Stimulated activated CD8-positive, alpha-beta memory T cell treated with anti-CD3 and anti-CD28 coated beads, Interleukin-12 subunit alpha, Interleukin-12 subunit beta, amount 100 ng/mL, for 4 hours (primary cell): Measurements from ENCODE around the gene CFAP54.

ENCODE experiments used
- DNase-seq: peaks from one replicate; pipeline ENCODE4 v3.0.0-alpha.2; 2020; ENCODE audit warnings: low read depth

The CFAP54 gene

GRCh38 chr12:96752211-96752610 lies 262.8 kb downstream of the CFAP54 start:
- DNase-seq = no peak

GRCh38 chr12:96766232-96766631 lies 276.9 kb downstream of the CFAP54 start:
- DNase-seq = no peak

DNA sequence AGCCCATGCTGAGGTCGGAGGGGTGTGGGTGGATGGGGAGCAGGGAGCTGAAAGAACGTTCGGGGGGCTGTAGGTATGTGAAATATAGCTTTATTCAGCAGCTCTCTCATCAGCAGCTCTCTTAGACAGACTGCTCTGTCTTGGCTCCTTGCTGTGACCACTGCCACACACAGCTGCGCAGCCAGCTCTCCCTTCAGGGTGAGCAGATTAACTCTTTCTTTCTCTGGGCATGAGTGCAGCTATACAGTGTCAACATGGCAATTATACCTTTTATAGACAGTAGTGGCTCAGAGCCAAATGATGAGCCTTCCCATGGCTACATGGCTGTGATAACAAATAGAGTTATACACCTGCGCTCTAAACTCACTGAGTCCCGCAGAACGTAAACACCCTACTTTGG lies 280.0 kb downstream of the CFAP54 start:
- no peak for DNase-seq

- no peak for DNase-seq
Measured at GRCh38 chr12:96770219-96771102, 281.1 kb downstream of the CFAP54 start.

DNA sequence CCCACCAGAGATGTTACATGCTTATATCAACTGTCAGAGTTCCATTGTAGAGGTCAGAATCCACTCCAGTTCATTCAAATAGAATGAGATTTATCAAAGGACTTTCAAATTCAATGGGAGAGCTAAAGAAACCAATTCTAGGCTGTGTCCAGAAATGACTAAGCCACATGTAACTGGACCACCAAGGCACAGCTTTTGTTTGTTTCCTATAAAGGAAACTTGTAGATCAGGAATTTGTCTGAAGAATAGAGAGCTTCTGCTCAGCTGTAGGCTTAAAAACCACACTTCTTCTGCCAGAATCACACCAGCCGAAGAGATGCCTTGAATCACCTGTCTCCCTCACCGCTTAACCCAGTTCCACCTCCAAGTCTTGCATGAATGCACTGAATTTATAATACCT lies 283.7 kb downstream of the CFAP54 start:
- DNase-seq = no peak

DNA sequence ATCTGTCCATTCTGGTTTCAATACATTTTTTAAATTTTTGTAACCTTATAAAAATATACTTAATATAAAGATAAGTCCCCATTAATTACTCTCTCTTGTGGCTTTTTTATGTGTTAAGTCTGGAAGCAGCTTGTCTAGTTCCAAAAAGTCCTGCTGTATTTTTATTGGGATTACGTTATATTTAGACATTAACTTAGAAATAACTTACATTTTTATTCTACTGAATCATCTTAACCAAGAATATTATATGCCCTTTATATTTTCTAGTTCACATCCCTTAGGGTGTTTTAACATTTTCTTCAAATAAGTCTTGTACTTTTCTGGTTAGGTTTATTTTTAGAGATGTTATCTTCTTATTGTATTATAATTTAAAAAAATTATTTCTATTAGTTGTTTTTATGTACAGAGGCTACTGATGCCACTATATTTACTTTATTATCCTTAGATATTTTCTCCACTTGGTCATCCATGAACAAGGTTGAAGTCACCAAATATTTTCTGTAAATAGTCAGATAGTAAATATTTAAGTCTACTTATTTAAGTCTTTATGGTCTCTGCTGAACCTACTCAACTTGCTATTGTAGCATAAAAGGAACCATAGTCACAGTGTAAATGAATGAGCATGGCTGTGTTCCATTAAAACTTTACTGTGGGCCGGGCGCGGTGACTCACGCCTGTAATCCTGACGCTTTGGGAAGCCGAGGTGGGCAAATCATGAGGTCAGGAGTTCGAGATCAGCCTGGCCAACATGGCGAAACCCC lies 285.3 kb downstream of the CFAP54 start:
- no peak for DNase-seq

DNA sequence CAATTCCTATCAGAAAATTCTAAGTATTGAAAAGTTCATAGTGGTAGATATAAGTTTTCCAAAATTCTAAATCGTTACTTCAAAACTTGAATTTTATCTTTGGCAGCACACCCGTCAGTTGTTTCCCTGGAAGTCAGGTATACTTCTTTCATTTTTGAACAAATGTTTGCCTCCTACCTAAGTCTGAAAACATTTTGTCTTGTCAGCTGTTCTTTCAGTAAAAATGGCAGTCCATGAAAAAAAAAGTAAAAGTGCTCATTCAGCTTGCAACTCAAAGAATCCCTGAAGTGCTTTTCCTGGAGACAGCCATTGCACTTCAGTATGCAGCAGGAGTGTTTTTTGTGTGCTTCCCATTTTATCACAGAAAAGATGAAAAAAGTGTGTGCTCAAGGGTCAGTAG lies 287.5 kb downstream of the CFAP54 start:
- DNase-seq = no peak

- DNase-seq = no peak
Measured at GRCh38 chr12:96780330-96780729, 291.0 kb downstream of the CFAP54 start.

DNA sequence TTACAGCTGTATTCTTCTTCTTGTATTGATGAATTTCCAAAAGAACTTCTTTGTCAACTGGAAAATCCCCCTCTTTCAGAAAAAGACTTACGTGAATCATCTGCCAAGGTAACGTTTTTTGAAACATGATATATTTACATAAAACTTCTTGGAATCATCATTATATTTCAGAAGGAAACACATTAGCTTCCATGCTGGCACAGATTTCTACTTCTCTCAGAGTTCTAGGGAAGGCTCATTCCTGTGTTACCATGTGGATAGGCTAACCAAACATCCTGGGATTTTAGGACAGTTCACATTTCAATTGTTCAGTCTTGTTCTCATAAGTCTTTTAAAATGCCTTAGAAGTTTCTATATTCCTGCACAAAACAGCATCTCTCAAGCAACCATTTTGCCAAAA lies 297.4 kb downstream of the CFAP54 start:
- no peak for DNase-seq

- DNase-seq = no peak
Measured at GRCh38 chr12:96803969-96804368, 314.6 kb downstream of the CFAP54 start.

DNA sequence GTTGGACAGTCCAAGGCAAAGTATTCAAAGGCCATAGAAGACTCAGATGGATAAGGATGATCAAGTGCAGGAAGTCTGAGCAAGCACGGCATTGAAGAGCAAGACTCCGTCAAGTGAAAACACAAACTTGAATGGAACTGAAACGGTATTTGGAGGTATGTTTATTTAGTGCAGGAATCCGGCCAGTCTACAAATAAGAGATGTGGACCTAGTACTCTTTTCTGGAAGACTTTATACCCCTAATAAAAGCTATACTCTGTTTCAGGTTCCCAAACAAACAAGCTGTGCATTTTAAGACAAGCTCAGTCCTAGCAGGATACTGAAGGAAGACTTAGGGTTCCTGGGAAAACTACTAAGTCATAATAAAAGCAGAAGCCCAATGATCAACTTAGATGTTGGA lies 316.9 kb downstream of the CFAP54 start:
- no peak for DNase-seq

DNA sequence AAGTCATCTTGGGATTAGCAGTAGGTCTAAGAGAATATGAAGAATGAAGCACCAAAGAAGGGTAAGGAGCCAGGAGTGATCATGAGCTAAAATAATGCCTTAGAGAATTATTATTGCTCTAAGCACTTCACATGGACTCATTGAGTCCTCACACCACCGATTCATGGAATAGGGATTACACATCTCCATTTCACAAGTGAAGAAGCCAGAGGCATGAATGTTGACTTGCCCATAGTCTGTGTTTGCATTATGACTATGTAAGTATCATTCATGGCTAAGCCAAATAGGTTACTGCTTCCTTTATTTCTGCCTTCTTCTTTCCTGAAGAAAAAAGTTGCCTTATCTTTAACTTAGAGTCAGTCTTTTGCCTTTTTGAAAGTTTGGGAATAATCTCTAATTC lies 318.4 kb downstream of the CFAP54 start:
- DNase-seq = no peak

DNA sequence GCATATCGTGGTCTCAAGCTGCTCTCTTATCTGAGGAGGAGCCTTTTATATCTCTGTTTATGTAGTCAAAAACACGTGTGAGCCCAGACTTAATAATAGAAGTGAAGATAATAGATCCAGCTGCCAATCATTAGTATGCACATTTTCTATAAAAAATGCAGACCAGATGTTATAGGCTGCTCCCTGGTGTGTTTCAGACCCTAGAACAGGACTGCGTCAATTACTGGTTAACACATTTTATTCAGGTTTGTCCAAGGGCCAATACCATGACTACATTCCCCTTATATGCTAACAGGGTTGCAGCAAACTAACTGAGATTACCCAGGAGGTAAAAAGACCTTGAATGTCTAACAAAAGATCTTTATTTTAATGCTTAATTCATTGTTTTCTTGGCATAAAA lies 319.2 kb downstream of the CFAP54 start:
- DNase-seq = no peak

DNA sequence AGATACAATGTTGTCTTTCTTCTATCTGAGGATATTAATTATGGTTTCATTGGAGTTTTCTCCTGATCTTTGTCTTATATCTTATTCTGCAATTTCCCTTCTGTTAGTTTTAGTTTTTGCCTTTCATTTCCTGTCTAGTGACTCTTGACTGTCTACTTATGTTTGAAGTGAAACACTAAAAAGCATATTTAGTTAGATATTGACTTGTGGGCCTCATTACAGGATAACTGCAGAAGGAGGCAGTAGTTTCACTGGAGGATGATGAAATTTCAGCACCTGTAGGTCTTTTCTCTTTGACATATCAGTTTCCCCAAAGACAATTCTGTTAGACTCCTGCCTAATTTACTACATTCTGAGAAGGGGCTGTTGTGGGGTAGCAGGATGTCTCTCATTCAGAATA lies 320.1 kb downstream of the CFAP54 start:
- no peak for DNase-seq

DNA sequence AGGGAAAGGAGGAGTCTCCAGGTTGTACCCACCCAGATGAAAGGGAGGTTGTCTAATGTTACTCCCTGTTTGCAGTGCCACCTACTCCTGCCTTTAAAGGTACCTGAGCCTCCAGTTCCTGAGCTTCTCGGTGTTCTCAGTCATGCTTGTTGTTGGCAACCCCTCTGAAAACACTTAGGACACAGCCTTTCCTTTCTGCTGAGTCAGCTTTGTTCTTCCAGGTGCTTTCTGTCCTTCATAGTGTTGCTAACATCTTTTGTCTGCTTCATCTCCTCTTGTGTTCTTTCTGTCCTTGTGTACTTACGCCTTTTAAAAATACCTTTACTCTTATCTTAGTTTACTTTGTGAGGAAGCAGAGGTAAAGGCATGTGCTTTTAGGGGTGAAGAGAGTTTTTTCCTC lies 320.7 kb downstream of the CFAP54 start:
- DNase-seq = no peak

- no peak for DNase-seq
Measured at GRCh38 chr12:96810477-96810876, 321.1 kb downstream of the CFAP54 start.

GRCh38 chr12:96811083-96811482 lies 321.7 kb downstream of the CFAP54 start:
- DNase-seq = no peak

- DNase-seq = no peak
Measured at GRCh38 chr12:96812153-96812552, 322.8 kb downstream of the CFAP54 start.

GRCh38 chr12:96814200-96814599 lies 324.8 kb downstream of the CFAP54 start:
- no peak for DNase-seq

DNA sequence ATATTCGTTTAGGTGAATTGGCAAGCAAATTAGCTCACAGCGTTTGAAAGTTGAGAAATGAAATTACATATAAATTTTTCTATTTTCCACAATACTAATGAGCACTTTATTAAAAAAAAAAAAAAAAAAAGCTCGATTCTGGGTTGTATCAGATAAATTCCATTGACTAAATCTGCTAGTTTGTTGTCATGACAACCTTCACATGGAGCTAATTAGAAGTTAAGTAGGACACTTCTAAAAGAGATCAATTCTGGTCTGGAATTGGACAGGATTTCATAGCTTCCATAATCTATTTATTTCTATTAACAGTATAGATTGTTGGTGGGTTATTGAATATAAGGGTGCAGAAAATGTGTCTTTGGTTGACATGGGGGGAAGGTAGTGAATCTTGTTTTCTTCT lies 332.2 kb downstream of the CFAP54 start:
- no peak for DNase-seq

GRCh38 chr12:96822641-96823040 lies 333.3 kb downstream of the CFAP54 start:
- DNase-seq = no peak

DNA sequence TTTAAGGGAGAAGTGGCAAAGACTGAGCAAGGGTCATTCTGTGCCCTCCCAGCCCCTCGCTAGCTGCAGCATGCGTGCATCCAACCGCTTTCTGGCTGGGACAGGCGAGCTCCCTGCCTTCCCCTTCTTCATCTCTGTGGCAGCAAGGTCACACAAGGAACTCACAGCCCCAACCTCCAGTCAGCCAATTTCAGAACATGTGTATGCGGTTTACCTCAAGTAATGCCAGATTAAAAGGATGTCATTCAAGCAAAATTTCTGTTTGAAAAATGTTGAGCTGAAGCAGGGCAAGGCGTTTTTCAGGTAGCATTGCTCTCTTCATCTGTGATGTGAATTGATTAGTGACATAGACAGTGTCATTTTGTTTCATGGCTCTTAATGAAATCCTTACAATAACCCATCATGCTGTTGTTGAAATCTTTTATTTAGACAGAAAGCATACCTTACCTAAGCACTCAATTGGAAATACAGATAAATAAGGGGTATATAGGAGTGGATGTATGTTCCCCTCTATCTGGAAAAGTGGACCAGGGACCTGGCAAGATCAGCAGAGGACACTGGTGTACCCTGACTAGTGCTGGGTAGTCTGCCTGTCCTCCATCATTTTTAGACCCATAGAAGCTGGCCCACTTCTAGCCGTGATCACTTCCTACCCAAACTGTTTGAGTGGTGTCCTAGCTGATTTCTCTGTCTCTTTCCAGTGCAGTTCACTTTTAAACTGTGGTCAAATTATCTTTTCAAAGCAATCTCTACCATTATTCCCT lies 334.9 kb downstream of the CFAP54 start:
- DNase-seq = no peak

DNA sequence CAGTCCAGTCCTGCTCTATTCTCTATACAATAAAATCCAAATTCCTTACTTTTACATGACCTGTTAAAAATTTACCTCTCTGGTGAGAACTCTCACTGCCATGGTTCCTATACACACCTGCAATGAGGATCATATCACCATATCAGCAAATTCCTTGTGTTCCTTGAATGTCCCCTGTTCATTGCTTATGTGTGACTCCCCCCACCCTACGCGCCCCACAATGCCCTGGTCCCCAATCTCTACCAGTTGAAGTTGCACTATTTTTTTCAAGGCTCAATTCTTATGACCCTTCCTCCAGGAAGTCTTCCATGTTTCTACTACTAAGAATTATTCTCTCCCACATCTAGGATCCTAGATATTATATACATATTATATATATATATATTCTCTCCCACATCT lies 335.5 kb downstream of the CFAP54 start:
- DNase-seq = no peak
